GM21528 (cell line): ENCODE results near the gene FAM72C.
"Not testable (repeated sequence)": the region's sequence is repeated elsewhere in the genome, so short reads cannot be mapped to it uniquely, and the experiment has no call there.

Experiments
- ATAC-seq: cut with Tn5 transposase; IDR thresholded peaks from one replicate; pipeline ENCODE4 v1.9.1; 2021; ENCODE audit warnings: mild to moderate bottlenecking, moderate library complexity; ENCODE audit not compliant: unreplicated experiment, low FRiP score

FAM72C gene

DNA sequence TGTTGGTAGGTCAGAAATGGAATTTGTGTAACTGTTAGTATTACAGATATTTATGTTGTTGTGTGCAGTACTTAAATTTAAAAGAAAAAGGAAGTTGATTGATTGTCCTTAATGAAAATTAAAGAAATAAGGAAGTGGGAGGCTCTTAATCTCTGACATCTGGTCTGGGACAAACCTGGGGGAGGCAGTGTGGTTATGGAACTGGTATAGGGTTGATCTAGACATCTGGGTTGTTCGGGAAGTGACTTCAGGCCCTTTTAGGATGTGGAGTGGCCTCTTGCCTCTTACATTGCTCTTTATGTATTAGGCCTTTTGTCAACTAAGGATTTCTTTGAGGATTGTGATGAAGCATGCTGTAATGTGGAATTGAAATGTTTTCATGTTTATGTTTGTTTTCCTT is 16.1 kb upstream of the FAM72C start:
- not testable (repeated sequence) for ATAC-seq

- not testable (repeated sequence) for ATAC-seq
Measured at GRCh38 chr1:143984721-143985473, 13.1 kb upstream of the FAM72C start.

GRCh38 chr1:143974416-143974815 is 2.6 kb upstream of the FAM72C start:
- not testable (repeated sequence) for ATAC-seq

DNA sequence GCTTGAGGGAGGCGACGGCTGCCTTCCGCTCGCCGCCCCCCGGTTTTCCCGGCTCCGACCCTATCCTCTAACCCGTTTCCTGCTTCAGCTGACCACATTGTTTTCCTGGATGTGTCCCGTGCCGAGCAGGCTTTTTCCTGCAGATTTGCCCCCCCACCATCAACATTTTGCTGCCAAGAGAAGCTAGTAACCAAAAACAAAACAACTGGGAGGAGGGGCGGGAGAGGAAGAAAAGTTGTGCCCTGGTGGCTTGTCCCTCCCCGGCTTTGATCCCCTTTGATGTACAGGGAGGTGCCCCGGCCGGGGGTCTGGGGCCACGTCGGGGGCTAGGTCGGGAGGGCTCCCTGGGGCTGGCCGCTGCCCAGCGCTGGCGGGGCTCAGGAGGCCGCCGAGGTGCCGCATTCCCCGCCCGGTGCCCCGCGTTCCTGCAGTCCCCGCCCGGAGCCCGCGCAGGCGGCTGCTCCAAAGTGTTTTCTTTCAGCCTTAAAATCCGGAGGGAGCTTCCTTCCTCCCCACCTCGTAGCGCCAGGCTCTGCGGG is 2.2 kb upstream of the FAM72C start:
- ATAC-seq = not testable (repeated sequence)

GRCh38 chr1:143972753-143973326 is 1.1 kb upstream of the FAM72C start:
- peak; percentile 31 for ATAC-seq

DNA sequence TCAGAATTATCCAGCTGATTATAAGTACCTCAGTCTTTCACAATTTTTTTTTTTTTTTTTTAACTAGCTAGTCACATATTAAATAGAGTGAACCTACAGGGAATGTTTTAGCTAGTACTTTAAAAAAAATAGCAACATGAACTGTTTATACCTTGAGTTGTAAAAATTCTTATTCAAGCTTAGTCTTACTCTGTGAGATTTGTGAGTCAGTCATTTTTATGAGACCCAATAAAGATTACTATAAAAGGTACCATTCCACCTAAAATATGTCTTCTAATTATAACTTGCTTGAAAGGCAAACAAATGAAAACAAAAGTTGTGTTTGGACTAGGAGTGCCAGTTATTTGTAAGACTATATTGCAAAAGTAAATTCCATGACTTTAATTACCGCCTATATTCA is 5.9 kb downstream of the FAM72C start:
- ATAC-seq = not testable (repeated sequence)

DNA sequence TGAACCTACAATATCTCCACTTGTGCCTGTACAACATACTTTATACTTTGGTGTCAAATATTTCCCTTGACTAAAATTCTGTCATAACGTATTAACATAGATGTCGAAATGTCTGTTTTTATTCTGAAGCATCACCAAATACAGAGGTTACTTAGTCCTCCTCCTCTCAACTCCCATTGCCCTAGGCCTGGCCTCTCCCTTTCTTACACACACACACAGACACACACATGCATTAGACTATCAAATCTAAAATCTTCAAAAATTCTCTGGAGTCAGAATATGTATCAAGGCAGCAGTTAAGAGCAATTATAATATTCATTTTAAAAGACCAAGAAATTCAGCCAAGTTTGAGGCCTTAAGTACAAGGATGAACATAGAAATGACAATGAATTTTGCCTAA is 7.5 kb downstream of the FAM72C start:
- ATAC-seq = not testable (repeated sequence)

- not testable (repeated sequence) for ATAC-seq
Measured at GRCh38 chr1:143955930-143956329, 15.9 kb downstream of the FAM72C start.

DNA sequence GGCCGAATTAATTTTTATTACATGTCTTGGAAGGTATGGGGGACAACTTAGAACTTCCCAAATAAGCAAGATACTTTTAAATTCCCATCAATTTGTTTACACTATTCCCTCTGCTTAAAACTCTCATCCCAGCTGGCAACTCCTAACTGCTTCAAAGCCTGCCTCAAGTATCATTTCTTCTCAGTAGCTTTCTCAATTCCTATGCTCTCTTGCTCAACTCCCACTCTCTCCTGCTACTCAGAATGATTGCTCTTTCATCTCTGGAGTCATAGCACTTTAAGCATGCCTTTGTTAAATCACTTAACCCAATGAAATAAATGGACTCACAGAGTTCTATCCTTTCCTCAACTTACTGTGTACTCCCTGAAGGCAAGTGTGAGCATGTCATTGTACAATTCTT is 18.9 kb downstream of the FAM72C start:
- ATAC-seq = not testable (repeated sequence)

GRCh38 chr1:143951485-143952391 is 20.0 kb downstream of the FAM72C start:
- ATAC-seq = not testable (repeated sequence)

- ATAC-seq = not testable (repeated sequence)
Measured at GRCh38 chr1:143947749-143948148, 24.0 kb downstream of the FAM72C start.

DNA sequence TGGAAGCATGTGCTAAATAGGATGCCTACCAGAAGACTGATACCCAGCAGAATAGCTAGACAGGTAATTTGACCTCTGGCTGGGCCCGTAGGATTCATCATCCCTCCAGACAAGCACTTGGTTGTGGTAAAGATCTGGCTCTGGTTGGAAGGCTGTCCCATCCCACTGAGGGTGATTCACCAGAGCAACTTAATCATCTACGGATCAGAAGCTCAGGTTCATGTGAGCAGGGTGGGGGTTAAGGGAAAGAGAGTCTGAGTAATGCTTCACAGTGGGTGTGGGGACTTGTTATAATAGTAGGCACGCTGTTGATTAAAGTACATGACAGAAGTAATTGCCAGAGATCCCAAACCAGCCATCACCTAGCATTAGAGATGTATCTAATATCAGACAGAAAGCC is 26.5 kb downstream of the FAM72C start:
- not testable (repeated sequence) for ATAC-seq

GRCh38 chr1:143944576-143945240 is 27.1 kb downstream of the FAM72C start:
- not testable (repeated sequence) for ATAC-seq

- ATAC-seq = not testable (repeated sequence)
Measured at GRCh38 chr1:143943319-143943978, 28.3 kb downstream of the FAM72C start.

- ATAC-seq = not testable (repeated sequence)
Measured at GRCh38 chr1:143942238-143942860, 29.4 kb downstream of the FAM72C start.

GRCh38 chr1:143939666-143940065 is 32.1 kb downstream of the FAM72C start:
- not testable (repeated sequence) for ATAC-seq

DNA sequence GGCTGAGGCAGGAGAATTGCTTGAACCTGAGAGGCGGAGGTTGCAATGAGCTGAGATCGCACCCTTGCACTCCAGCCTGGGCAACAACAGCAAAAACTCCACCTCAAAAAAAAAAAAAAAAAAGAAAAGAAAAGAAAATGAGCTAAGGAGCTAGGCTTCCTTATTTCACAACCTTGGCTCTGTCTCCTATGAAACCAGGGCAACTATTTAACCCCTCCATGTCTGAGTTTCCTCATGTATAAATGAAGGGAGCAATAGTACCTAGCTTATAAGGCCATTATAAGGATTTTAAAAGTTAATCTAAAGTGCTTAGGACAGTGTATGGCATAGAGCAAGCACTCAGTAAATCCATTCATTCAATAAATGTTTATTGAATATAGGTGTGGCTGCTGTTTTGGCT is 32.9 kb downstream of the FAM72C start:
- not testable (repeated sequence) for ATAC-seq

GRCh38 chr1:143936457-143937115 is 35.2 kb downstream of the FAM72C start:
- not testable (repeated sequence) for ATAC-seq

GRCh38 chr1:143919127-143919526 is 52.7 kb downstream of the FAM72C start:
- not testable (repeated sequence) for ATAC-seq
